Chondrocyte (in vitro differentiated cells): ENCODE data around the gene ELFN2. TPM values are rescaled to one million over a fixed set of nuclear protein-coding genes. Genes with fewer than 3 reads are reported as not detected.

Experiments used
- DNase-seq: peaks from one replicate; pipeline ENCODE4 v3.0.0; 2021; ENCODE audit warnings: mixed read lengths, low spot score
- H3K27ac Mint-ChIP-seq: one replicate; pipeline ENCODE4 v1.8.0; 2021; ENCODE audit warnings: mild to moderate bottlenecking, moderate library complexity, mixed read lengths; ENCODE audit not compliant: unreplicated experiment
- H3K27me3 Mint-ChIP-seq: 2 replicates; pipeline ENCODE4 v1.8.0; 2021; ENCODE audit warnings: low read depth, mixed read lengths
- H3K36me3 Mint-ChIP-seq: 2 replicates; pipeline ENCODE4 v1.8.0; 2021; ENCODE audit warnings: low read depth, mixed read lengths
- H3K4me1 Mint-ChIP-seq: 2 replicates; pipeline ENCODE4 v1.8.0; 2021; ENCODE audit warnings: low read depth, mild to moderate bottlenecking, mixed read lengths
- H3K4me3 Mint-ChIP-seq: one replicate; pipeline ENCODE4 v1.8.0; 2021; ENCODE audit warnings: mild to moderate bottlenecking, moderate library complexity, mixed read lengths; ENCODE audit not compliant: unreplicated experiment
- H3K9me3 Mint-ChIP-seq: 2 replicates; pipeline ENCODE4 v1.8.0; 2021; ENCODE audit warnings: low read depth, mixed read lengths
- CTCF ChIP-seq: fragments of 200-600 bp; sonication (generic); IDR thresholded peaks from 2 replicates; pipeline ENCODE4 v1.5.0; 2021; ENCODE audit warnings: antibody characterized with exemption, mild to moderate bottlenecking, moderate library complexity
- total RNA-seq: library from RNA; stranded (reverse); gene quantifications from 3 replicates; pipeline ENCODE4 v1.2.1, GENCODE V29; 2021

The ELFN2 gene
- total RNA-seq, 1 donor from 2014 or later = 0.65 TPM

GRCh38 chr22:37427711-37428635 lies 694 bp upstream of the ELFN2 start:
- H3K27me3 Mint-ChIP-seq = peaks cover 8% of the 10 kb centered on the region
- TF ChIP-seq CTCF = no peak
- H3K4me1 Mint-ChIP-seq = peaks cover 37% of the 10 kb centered on the region
- peak overlapping the region; percentile 59 for H3K4me3 Mint-ChIP-seq
- peaks cover 6% of the 10 kb centered on the region for H3K9me3 Mint-ChIP-seq
- DNase-seq = no peak
- no peak overlapping the region for H3K27ac Mint-ChIP-seq
- H3K36me3 Mint-ChIP-seq = peaks cover 4% of the 10 kb centered on the region

GRCh38 chr22:37426706-37427134 lies 559 bp downstream of the ELFN2 start:
- Mint-ChIP-seq H3K27me3 (peaks cover 11% of the 10 kb centered on the region), H3K4me3 (peak overlapping the region; percentile 66), H3K36me3 (no peaks in the 10 kb centered on the region), H3K4me1 (peaks cover 26% of the 10 kb centered on the region), H3K27ac (no peak overlapping the region), H3K9me3 (no peaks in the 10 kb centered on the region)
- no peak for TF ChIP-seq CTCF
- no peak for DNase-seq

GRCh38 chr22:37425800-37426705 lies 1.2 kb downstream of the ELFN2 start:
- TF ChIP-seq CTCF = no peak
- no peak overlapping the region for H3K27ac Mint-ChIP-seq
- DNase-seq = no peak
- peaks cover 19% of the 10 kb centered on the region for H3K4me1 Mint-ChIP-seq
- H3K36me3 Mint-ChIP-seq = no peaks in the 10 kb centered on the region
- peak overlapping the region; percentile 66 for H3K4me3 Mint-ChIP-seq
- no peaks in the 10 kb centered on the region for H3K9me3 Mint-ChIP-seq
- peaks cover 13% of the 10 kb centered on the region for H3K27me3 Mint-ChIP-seq

- Mint-ChIP-seq H3K36me3 (no peaks in the 10 kb centered on the region), H3K4me3 (no peak overlapping the region), H3K4me1 (peaks cover 19% of the 10 kb centered on the region), H3K9me3 (no peaks in the 10 kb centered on the region), H3K27me3 (peaks cover 19% of the 10 kb centered on the region), H3K27ac (no peak overlapping the region)
- no peak for TF ChIP-seq CTCF
- DNase-seq = no peak
These were observed 1.9 kb downstream of the ELFN2 start for GRCh38 chr22:37425369-37425768.

- Mint-ChIP-seq H3K4me3 (no peak overlapping the region), H3K36me3 (no peaks in the 10 kb centered on the region), H3K9me3 (no peaks in the 10 kb centered on the region), H3K27me3 (peaks cover 30% of the 10 kb centered on the region), H3K4me1 (peaks cover 18% of the 10 kb centered on the region), H3K27ac (no peak overlapping the region)
- DNase-seq = no peak
- no peak for TF ChIP-seq CTCF
These were observed 4.0 kb downstream of the ELFN2 start for GRCh38 chr22:37423283-37423682.
